Measurements from ENCODE around the gene TNFSF15.

TNFSF15 gene

GRCh38 chr9:114837923-114838322 is 32.1 kb upstream of the TNFSF15 start:
- Histone ChIP-seq H3K27me3 (ENCODE audit: control insufficient read depth, insufficient read depth, low read length) (no peaks in the 10 kb centered on the region), H3K4me1 (ENCODE audit: control insufficient read depth, insufficient read depth, low read length) (no peaks in the 10 kb centered on the region), H3K27ac (ENCODE audit: low read depth, low read length) (no peak overlapping the region), H3K9ac (ENCODE audit: low read length) (no peak overlapping the region), H3K36me3 (ENCODE audit: control insufficient read depth, insufficient read depth, low read length) (no peaks in the 10 kb centered on the region), H3K4me3 (ENCODE audit: low read length) (no peak overlapping the region)

DNA sequence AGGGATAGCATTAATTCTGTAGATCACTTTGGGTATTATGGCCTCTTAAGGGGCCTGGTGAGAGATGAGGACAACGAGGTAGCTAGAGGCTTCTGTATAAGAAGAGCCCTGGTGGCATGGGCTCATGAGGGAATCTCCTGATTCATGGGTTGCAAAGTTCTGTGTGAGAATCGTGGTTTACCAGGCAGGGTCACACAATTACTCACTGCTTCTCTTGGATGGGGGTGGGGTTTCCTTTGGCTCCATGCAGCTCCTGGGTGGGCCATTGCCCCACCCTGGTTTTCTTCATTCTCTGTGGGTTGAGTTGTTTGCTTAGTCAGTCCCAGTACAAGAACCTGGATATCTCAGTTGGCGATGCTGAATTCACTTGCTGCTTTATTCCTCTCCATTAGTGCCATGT is 30.9 kb upstream of the TNFSF15 start:
- Histone ChIP-seq H3K9ac (ENCODE audit: low read length) (no peak overlapping the region), H3K27ac (ENCODE audit: low read depth, low read length) (no peak overlapping the region), H3K27me3 (ENCODE audit: control insufficient read depth, insufficient read depth, low read length) (no peaks in the 10 kb centered on the region), H3K4me1 (ENCODE audit: control insufficient read depth, insufficient read depth, low read length) (no peaks in the 10 kb centered on the region), H3K4me3 (ENCODE audit: low read length) (no peak overlapping the region), H3K36me3 (ENCODE audit: control insufficient read depth, insufficient read depth, low read length) (no peaks in the 10 kb centered on the region)

- H3K9ac ChIP-seq (ENCODE audit: low read length), result no peak overlapping the region
- no peaks in the 10 kb centered on the region for H3K27me3 ChIP-seq (ENCODE audit: control insufficient read depth, insufficient read depth, low read length)
- no peak overlapping the region for H3K4me3 ChIP-seq (ENCODE audit: low read length)
- no peak overlapping the region for H3K27ac ChIP-seq (ENCODE audit: low read depth, low read length)
- no peaks in the 10 kb centered on the region for H3K36me3 ChIP-seq (ENCODE audit: control insufficient read depth, insufficient read depth, low read length)
- no peaks in the 10 kb centered on the region for H3K4me1 ChIP-seq (ENCODE audit: control insufficient read depth, insufficient read depth, low read length)
Measured at GRCh38 chr9:114834386-114834785, 28.5 kb upstream of the TNFSF15 start.

GRCh38 chr9:114830546-114830945 is 24.7 kb upstream of the TNFSF15 start:
- no peak overlapping the region for H3K4me3 ChIP-seq (ENCODE audit: low read length)
- no peak overlapping the region for H3K27ac ChIP-seq (ENCODE audit: low read depth, low read length)
- H3K4me1 ChIP-seq (ENCODE audit: control insufficient read depth, insufficient read depth, low read length), result no peaks in the 10 kb centered on the region
- H3K36me3 ChIP-seq (ENCODE audit: control insufficient read depth, insufficient read depth, low read length), result no peaks in the 10 kb centered on the region
- H3K9ac ChIP-seq (ENCODE audit: low read length), result no peak overlapping the region
- H3K27me3 ChIP-seq (ENCODE audit: control insufficient read depth, insufficient read depth, low read length), result no peaks in the 10 kb centered on the region

DNA sequence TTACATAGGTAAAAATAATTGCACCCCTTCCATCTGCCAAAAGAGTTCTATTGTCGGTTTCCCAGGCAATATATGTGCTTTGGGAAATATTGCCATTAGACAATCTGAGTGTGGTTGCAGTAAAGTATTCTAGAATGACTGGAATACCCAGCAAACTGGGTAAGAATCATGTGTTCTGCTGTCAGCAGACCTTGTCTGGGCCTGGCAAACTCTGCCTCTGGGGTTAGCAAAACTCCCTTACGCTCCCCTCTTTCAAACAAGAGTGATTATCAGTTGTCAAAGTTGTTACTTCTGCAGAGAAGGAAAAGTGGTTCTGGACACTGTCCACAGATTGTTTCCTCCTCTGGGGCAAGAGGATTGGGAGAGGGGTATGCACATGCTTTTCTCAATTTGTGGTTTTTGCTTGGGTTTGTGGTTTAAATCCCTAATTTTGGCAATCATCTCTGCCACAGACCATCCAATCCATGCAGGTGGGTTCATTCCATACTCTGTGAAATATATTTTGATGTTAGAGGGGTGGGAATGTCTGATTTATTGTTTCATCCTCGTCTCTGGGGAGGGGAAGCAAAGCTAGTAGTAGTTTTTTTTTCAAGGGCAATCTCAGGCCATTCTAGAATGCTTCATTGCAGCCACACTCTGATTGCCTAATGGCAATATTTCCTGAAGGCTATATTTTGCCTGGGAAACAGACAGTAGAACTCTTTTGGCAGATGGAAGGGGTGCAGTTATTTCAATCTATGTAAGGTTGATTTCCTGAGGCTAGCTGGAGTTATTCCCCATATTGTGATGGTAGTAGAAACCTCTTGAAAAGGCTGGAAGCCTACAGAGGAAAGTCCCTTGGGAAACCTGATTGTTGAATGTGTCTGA is 24.0 kb upstream of the TNFSF15 start:
- H3K27me3 ChIP-seq (ENCODE audit: control insufficient read depth, insufficient read depth, low read length), result no peaks in the 10 kb centered on the region

GRCh38 chr9:114828303-114828650 is 22.4 kb upstream of the TNFSF15 start:
- Histone ChIP-seq H3K36me3 (ENCODE audit: control insufficient read depth, insufficient read depth, low read length) (no peaks in the 10 kb centered on the region), H3K9ac (ENCODE audit: low read length) (no peak overlapping the region), H3K27me3 (ENCODE audit: control insufficient read depth, insufficient read depth, low read length) (no peaks in the 10 kb centered on the region), H3K27ac (ENCODE audit: low read depth, low read length) (no peak overlapping the region), H3K4me1 (ENCODE audit: control insufficient read depth, insufficient read depth, low read length) (no peaks in the 10 kb centered on the region), H3K4me3 (ENCODE audit: low read length) (no peak overlapping the region)

More for the DNA sequence above, 24.0 kb upstream of the TNFSF15 start:
- no peak overlapping the region for H3K27ac ChIP-seq (ENCODE audit: low read depth, low read length)
- H3K4me1 ChIP-seq (ENCODE audit: control insufficient read depth, insufficient read depth, low read length), result no peaks in the 10 kb centered on the region
- no peaks in the 10 kb centered on the region for H3K36me3 ChIP-seq (ENCODE audit: control insufficient read depth, insufficient read depth, low read length)
- no peak overlapping the region for H3K4me3 ChIP-seq (ENCODE audit: low read length)
- H3K9ac ChIP-seq (ENCODE audit: low read length), result no peak overlapping the region

DNA sequence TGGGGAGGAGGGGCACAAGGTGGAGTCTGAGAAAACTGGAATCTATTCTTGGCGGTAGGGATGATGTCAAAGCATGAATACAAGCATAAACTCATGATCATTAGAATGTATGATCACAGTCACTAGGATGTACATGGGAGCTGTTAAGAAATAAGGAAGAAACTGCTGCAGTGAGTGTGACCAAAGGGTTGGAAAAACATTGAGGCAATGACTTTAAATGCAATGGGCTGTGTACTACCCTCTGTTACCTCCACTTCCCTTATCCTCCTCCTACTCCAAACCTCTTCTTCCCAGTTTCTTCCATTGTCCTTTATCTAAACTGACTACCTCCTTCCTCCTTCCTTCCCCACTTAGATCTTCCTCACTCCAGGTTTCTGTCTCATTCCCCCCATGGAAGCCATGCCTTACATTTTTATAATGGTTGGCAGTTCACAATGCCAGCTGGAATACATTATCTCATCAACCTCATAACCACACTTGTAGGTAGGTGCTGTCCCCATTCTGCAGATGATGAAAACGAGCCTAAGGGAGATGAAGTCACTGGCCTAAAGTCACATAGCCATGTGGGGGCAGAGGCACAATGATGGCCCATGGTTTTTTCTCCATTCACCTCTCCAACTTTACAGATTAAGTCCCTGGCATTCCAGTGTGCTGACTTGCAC is 21.9 kb upstream of the TNFSF15 start:
- Histone ChIP-seq H3K4me1 (ENCODE audit: control insufficient read depth, insufficient read depth, low read length) (no peaks in the 10 kb centered on the region), H3K36me3 (ENCODE audit: control insufficient read depth, insufficient read depth, low read length) (no peaks in the 10 kb centered on the region), H3K4me3 (ENCODE audit: low read length) (no peak overlapping the region), H3K9ac (ENCODE audit: low read length) (no peak overlapping the region), H3K27ac (ENCODE audit: low read depth, low read length) (no peak overlapping the region), H3K27me3 (ENCODE audit: control insufficient read depth, insufficient read depth, low read length) (no peaks in the 10 kb centered on the region)

DNA sequence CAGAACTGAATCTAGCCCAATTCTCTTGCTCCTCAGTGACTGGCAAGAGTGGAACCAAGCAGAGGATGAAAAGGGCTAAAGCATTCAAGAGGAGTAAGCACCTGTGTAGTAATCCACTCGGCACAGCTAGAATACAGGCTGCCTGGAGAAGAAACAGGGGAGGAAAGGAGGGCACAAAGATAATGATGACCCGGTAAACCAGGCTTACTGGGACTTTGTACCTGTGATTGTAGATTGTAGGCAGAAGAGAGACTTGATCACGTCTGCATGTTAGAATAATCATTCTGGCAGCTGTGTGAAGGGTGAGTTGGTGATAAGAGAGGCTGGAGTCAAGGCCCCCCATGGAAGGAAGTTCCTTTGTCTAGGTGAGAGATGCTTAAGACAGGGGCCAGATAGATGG is 20.6 kb upstream of the TNFSF15 start:
- H3K4me1 ChIP-seq (ENCODE audit: control insufficient read depth, insufficient read depth, low read length), result no peaks in the 10 kb centered on the region
- no peaks in the 10 kb centered on the region for H3K27me3 ChIP-seq (ENCODE audit: control insufficient read depth, insufficient read depth, low read length)
- no peak overlapping the region for H3K4me3 ChIP-seq (ENCODE audit: low read length)
- no peaks in the 10 kb centered on the region for H3K36me3 ChIP-seq (ENCODE audit: control insufficient read depth, insufficient read depth, low read length)
- H3K27ac ChIP-seq (ENCODE audit: low read depth, low read length), result no peak overlapping the region
- no peak overlapping the region for H3K9ac ChIP-seq (ENCODE audit: low read length)

DNA sequence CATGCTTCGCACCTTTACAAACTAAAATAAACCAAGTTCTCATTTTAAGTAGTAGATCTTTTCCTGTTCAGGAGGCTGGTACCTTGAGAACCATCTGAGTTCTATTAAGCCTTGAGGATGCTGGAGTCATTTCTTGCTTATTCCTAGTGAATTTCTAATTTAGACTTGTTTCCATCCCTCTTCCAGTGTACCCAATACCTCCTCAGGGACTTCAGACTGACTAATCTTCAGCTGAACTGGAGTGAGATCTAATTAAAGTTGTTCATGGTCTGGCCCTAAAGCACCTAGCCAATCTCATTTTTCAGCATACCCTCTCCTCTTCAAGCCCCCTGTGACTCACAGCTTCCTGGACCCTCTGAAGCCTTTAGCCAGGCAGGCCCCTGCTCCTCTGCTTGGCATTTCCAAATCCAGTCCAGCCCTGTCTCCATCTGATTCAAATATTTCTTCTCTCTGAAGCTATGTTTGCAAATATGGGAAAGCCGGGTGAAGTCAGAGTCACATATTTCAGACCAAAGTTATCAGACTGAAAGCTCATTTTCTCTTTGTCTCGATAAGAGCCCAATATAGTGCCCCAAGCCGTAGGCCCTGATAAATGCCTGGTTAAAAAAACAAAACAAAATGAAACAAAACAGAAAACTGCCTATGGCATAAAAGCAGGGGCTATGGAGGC is 19.4 kb upstream of the TNFSF15 start:
- H3K4me1 ChIP-seq (ENCODE audit: control insufficient read depth, insufficient read depth, low read length), result no peaks in the 10 kb centered on the region
- H3K9ac ChIP-seq (ENCODE audit: low read length), result no peak overlapping the region
- no peaks in the 10 kb centered on the region for H3K27me3 ChIP-seq (ENCODE audit: control insufficient read depth, insufficient read depth, low read length)
- H3K27ac ChIP-seq (ENCODE audit: low read depth, low read length), result no peak overlapping the region
- no peaks in the 10 kb centered on the region for H3K36me3 ChIP-seq (ENCODE audit: control insufficient read depth, insufficient read depth, low read length)
- H3K4me3 ChIP-seq (ENCODE audit: low read length), result no peak overlapping the region

DNA sequence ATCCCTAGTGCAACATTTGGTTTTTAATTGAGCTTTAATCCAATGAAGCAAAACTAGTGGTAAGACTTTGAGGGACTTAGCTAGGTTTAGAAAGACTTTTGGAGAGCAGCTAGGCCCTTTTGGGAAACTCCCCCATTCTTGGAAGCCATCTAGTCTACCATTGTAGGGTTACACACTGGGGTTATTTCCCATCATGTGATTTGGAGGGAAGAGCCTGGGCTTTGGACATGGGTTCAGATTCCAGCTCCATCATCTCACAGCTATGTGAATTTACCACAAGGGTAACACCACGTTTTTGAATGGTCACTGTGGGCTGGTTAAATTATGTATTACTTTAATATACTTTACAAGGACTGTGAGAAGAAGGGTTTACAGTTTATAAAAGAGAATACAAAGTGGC is 18.3 kb upstream of the TNFSF15 start:
- no peak overlapping the region for H3K9ac ChIP-seq (ENCODE audit: low read length)
- no peaks in the 10 kb centered on the region for H3K4me1 ChIP-seq (ENCODE audit: control insufficient read depth, insufficient read depth, low read length)
- no peaks in the 10 kb centered on the region for H3K27me3 ChIP-seq (ENCODE audit: control insufficient read depth, insufficient read depth, low read length)
- H3K27ac ChIP-seq (ENCODE audit: low read depth, low read length), result no peak overlapping the region
- no peak overlapping the region for H3K4me3 ChIP-seq (ENCODE audit: low read length)
- no peaks in the 10 kb centered on the region for H3K36me3 ChIP-seq (ENCODE audit: control insufficient read depth, insufficient read depth, low read length)

DNA sequence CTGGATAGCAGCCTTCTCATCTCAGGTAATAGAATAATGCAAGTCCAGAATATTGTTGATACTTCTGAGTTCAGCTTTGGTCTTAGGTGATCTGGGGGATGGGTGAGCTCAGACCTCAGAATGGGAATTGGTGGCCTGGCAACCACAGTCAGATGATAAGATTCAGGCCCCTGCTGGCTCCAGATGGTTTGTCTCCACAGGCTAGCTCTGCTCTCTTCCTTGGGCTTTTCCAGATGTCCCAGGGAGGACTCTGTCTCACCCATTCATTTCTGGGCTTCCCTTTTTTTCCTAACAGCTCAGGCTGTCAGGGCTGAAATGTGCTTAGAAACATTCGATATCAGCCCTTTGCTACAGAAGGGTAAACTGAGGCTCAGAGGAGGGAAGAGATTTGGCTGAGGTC is 17.6 kb upstream of the TNFSF15 start:
- no peak overlapping the region for H3K4me3 ChIP-seq (ENCODE audit: low read length)
- H3K9ac ChIP-seq (ENCODE audit: low read length), result no peak overlapping the region
- H3K4me1 ChIP-seq (ENCODE audit: control insufficient read depth, insufficient read depth, low read length), result no peaks in the 10 kb centered on the region
- H3K27ac ChIP-seq (ENCODE audit: low read depth, low read length), result no peak overlapping the region
- no peaks in the 10 kb centered on the region for H3K27me3 ChIP-seq (ENCODE audit: control insufficient read depth, insufficient read depth, low read length)
- no peaks in the 10 kb centered on the region for H3K36me3 ChIP-seq (ENCODE audit: control insufficient read depth, insufficient read depth, low read length)

DNA sequence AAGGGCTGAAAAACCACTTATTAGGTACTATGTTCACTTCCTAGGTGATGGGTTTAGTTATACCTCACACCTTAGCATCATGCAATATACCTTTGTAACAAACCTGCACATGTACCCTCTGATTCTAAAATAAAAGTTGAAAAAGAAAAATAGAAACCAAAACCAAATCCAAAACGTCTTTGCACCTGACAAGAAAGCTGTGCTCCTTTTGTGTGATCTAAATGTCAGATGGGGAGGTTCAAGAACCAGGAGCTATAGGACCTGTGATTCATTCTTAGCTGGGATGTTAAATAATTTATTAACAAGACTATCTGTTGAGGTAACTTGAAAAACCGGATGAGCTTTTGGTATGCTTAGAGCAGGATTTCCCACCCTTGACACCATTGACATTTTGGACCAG is 16.9 kb upstream of the TNFSF15 start:
- no peaks in the 10 kb centered on the region for H3K27me3 ChIP-seq (ENCODE audit: control insufficient read depth, insufficient read depth, low read length)
- H3K27ac ChIP-seq (ENCODE audit: low read depth, low read length), result no peak overlapping the region
- no peak overlapping the region for H3K4me3 ChIP-seq (ENCODE audit: low read length)
- no peaks in the 10 kb centered on the region for H3K4me1 ChIP-seq (ENCODE audit: control insufficient read depth, insufficient read depth, low read length)
- H3K9ac ChIP-seq (ENCODE audit: low read length), result no peak overlapping the region
- H3K36me3 ChIP-seq (ENCODE audit: control insufficient read depth, insufficient read depth, low read length), result no peaks in the 10 kb centered on the region

All from rectal smooth muscle tissue (tissue), 1 donor.